Prostate gland (tissue), 2 donors: ENCODE results near the gene PDP2.

ENCODE experiments used
- CTCF ChIP-seq, 4 experiments: fragments of 200-600 bp in 2 of 4; fragments of 450-650 bp in 2 of 4; sonication (generic) in 2 of 4; IDR thresholded peaks; 1 replicate in 3 of 4; 2 replicates in 1 of 4; pipeline ENCODE4 v1.5.1; 2016 to 2019; ENCODE audit warnings: antibody characterized with exemption in 4 of 4, mild to moderate bottlenecking in 2 of 4, moderate library complexity in 2 of 4
- POLR2A ChIP-seq: fragments of 450-650 bp; IDR thresholded peaks from one replicate; pipeline ENCODE4 v1.6.1; 2016; ENCODE audit warnings: antibody characterized with exemption, mild to moderate bottlenecking
- POLR2AphosphoS5 ChIP-seq: sonication (generic); formaldehyde crosslinking; IDR thresholded peaks from one replicate; pipeline ENCODE4 v1.6.1; 2017; ENCODE audit warnings: antibody characterized with exemption

- TF ChIP-seq CTCF (IDR thresholded peaks at IDR 0.05), result no peak
- no peak for TF ChIP-seq POLR2A
- TF ChIP-seq POLR2AphosphoS5, result no peak
Measured at GRCh38 chr16:66885491-66885890, 5.2 kb downstream of the PDP2 start.
